Colonic mucosa (tissue), 4 donors: ENCODE results near the gene ICA1L. TPM values are rescaled to one million over a fixed set of nuclear protein-coding genes. Genes with fewer than 3 reads are reported as not detected.

Source experiments
- DNase-seq: peaks from one replicate; pipeline ENCODE4 v3.0.0-alpha.2; 2020
- H3K27ac ChIP-seq: fragments of 200-600 bp; one replicate; pipeline ENCODE4 v1.8.0; 2021
- H3K27me3 ChIP-seq: fragments of 200-600 bp; one replicate; pipeline ENCODE4 v1.8.0; 2021
- H3K36me3 ChIP-seq: fragments of 200-600 bp; one replicate; pipeline ENCODE4 v1.8.0; 2021
- H3K4me1 ChIP-seq: fragments of 200-600 bp; one replicate; pipeline ENCODE4 v1.8.0; 2021; ENCODE audit warnings: mild to moderate bottlenecking
- H3K4me3 ChIP-seq: fragments of 200-600 bp; one replicate; pipeline ENCODE4 v1.8.0; 2021
- H3K9ac ChIP-seq, 2 donors: one replicate each; pipeline ENCODE4 v1.7.0; 2013; ENCODE audit warnings: control low read depth in 2 of 2, low read depth in 2 of 2, low read length in 2 of 2
- H3K9me3 ChIP-seq: fragments of 200-600 bp; one replicate; pipeline ENCODE4 v1.8.0; 2021
- intact Hi-C: fragments of 100-400 bp; cut with DNase I; formaldehyde crosslinking; loops from one replicate; pipeline ENCODE4 v1.14.1; 2022
- total RNA-seq, 2 donors: library from RNA; stranded (reverse); fragmentation: NEBNext Ultra II Directional in 1 of 2; extraction: Animal tissue kit (Norgen Biotek cat#: 25700) in 1 of 2; gene quantifications; one replicate each; pipeline ENCODE4 v1.2.1, GENCODE V29; 2021
- TF ChIP-seq, protein P1 (sequence below): fragments of 200-600 bp; IDR thresholded peaks from one replicate; pipeline ENCODE4 v1.8.0; 2022; ENCODE audit warnings: antibody characterized with exemption, mild to moderate bottlenecking
- donor health status: healthy.
- donor health status: DM: no; HTN: no; CAD: no.
- donor health status: DM: no; HTN: no; CAD: no.

Gene ICA1L
- total RNA-seq, 2 donors from 2014 or later, result 0.54 to 1.8 TPM

GRCh38 chr2:202773301-202773973 is 98.1 kb downstream of the ICA1L start:
- no peak overlapping the region for H3K9ac ChIP-seq
- TF ChIP-seq, protein P1, sequence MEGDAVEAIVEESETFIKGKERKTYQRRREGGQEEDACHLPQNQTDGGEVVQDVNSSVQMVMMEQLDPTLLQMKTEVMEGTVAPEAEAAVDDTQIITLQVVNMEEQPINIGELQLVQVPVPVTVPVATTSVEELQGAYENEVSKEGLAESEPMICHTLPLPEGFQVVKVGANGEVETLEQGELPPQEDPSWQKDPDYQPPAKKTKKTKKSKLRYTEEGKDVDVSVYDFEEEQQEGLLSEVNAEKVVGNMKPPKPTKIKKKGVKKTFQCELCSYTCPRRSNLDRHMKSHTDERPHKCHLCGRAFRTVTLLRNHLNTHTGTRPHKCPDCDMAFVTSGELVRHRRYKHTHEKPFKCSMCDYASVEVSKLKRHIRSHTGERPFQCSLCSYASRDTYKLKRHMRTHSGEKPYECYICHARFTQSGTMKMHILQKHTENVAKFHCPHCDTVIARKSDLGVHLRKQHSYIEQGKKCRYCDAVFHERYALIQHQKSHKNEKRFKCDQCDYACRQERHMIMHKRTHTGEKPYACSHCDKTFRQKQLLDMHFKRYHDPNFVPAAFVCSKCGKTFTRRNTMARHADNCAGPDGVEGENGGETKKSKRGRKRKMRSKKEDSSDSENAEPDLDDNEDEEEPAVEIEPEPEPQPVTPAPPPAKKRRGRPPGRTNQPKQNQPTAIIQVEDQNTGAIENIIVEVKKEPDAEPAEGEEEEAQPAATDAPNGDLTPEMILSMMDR, result no peak
- intact Hi-C loops, result no loop called here
- no peaks in the 10 kb centered on the region for H3K27me3 ChIP-seq
- H3K4me1 ChIP-seq, result no peaks in the 10 kb centered on the region
- no peak overlapping the region for H3K27ac ChIP-seq
- no peak overlapping the region for H3K4me3 ChIP-seq
- H3K9me3 ChIP-seq, result no peaks in the 10 kb centered on the region
- no peak for DNase-seq
- no peaks in the 10 kb centered on the region for H3K36me3 ChIP-seq

DNA sequence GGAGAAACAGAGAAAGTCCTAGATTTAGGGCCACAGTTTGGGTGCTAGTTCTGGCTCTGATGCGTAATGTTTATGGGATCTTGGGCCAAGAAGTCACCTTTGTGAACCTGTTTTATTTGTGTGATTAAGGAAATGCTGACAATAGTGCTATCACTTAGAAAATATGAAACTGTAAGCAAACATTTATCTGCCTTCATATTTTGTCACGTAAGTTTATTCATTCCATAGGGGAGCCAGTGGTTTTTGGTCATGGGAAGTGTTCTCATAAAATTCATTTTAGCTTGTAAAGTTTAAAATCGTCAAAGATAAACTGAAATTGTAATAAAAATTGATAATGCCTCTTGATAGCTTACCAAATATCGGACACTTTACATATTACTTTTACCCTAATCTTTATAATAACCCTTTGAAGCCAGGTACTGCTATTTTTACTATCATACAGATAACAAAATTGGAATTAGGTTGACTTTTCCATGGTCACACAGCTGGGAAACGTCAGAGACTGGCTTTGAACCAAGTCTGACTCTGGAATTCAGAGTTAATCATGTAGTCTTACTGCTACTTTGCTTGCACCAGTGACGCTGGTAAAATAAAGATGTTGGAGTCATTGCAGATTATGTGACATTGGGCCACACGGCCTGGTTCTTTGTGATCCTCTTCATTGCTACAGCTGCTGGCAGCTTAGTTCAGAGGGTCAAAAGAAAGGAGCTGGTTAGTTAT is 99.7 kb downstream of the ICA1L start:
- DNase-seq, result no peak
- no peaks in the 10 kb centered on the region for H3K36me3 ChIP-seq
- no peak overlapping the region for H3K27ac ChIP-seq
- no peaks in the 10 kb centered on the region for H3K27me3 ChIP-seq
- no peaks in the 10 kb centered on the region for H3K4me1 ChIP-seq
- H3K9me3 ChIP-seq, result no peaks in the 10 kb centered on the region
- intact Hi-C loops, result no loop called here
- TF ChIP-seq, protein P1, result no peak
- no peak overlapping the region for H3K9ac ChIP-seq
- H3K4me3 ChIP-seq, result no peak overlapping the region

DNA sequence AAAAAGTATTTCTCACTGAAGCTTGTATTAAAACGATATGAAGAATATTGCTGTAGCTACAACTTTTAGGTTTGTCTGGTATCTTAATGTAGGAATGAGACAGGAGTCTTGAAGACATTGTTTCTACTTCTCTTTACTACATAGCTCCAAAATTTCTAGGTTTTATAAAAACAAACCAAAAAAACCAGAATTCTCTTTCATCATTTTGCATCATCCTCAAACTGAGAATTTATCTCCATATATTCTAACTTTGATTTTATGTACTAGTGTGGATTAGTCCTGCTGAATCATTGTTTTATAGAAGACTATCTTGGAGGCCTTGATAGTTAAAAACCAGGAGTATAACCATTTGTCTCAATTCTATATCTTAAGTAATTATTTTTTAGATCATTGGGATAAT is 100.2 kb downstream of the ICA1L start:
- Histone ChIP-seq H3K27me3 (no peaks in the 10 kb centered on the region), H3K36me3 (no peaks in the 10 kb centered on the region), H3K4me3 (no peak overlapping the region), H3K9me3 (no peaks in the 10 kb centered on the region), H3K4me1 (no peaks in the 10 kb centered on the region), H3K9ac (no peak overlapping the region), H3K27ac (no peak overlapping the region)
- intact Hi-C loops, result no loop called here
- TF ChIP-seq, protein P1, result no peak
- DNase-seq, result no peak

DNA sequence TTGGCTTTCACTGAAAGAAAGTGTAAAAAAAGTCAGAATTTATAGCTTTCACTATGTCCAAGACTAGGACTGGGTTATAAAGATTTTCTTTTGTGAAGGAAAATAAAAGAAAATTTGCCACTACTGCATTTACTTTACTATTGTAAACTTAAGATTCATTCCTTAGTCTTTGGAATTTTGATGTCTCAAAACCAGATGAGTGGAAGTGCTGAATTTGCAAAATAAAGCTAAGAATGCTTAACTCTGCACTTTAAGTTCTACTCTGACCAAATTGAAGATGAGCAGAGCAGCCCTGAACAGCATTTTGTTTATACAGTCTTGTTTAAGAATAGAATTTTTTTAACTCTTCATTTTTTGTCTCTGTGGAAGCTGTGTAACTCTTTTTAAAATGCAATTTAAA is 102.4 kb downstream of the ICA1L start:
- intact Hi-C loops, result no loop called here

DNA sequence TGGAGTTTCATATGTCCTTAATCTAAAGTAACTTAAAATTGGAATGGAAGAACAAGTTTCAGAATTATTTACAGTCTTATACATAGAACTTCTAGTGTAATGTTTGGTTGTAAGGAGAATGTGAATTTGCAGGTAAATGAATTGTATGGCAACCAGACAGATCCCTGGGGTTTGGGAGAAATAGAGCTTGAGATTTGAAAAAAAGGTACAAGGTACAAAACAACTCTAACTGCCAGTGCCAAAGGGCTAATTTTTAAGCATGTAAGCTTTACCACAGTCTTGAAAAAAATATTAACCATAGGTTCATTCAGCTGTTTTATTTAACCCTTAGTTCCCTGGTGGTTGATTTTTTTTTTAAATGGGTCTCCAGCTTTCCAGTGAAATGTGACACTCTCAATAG is 103.3 kb downstream of the ICA1L start:
- no peaks in the 10 kb centered on the region for H3K27me3 ChIP-seq
- H3K36me3 ChIP-seq, result no peaks in the 10 kb centered on the region
- no peak overlapping the region for H3K27ac ChIP-seq
- no peaks in the 10 kb centered on the region for H3K4me1 ChIP-seq
- no peak for DNase-seq
- H3K9me3 ChIP-seq, result no peaks in the 10 kb centered on the region
- TF ChIP-seq, protein P1, result no peak
- no peak overlapping the region for H3K9ac ChIP-seq
- intact Hi-C loops, result no loop called here
- no peak overlapping the region for H3K4me3 ChIP-seq

More for the DNA sequence above, 102.4 kb downstream of the ICA1L start:
- Histone ChIP-seq H3K27ac (no peak overlapping the region), H3K36me3 (no peaks in the 10 kb centered on the region), H3K4me3 (no peak overlapping the region), H3K27me3 (no peaks in the 10 kb centered on the region), H3K9ac (no peak overlapping the region), H3K9me3 (no peaks in the 10 kb centered on the region), H3K4me1 (no peaks in the 10 kb centered on the region)
- TF ChIP-seq, protein P1, result no peak
- no peak for DNase-seq
